AG10803 (cell line): ENCODE measurements around the gene CACNA1C.

Experiments
- DNase-seq: peaks from one replicate; pipeline ENCODE4 v3.0.0; 2010; ENCODE audit warnings: low read depth
- H3K4me3 ChIP-seq: 2 replicates; pipeline ENCODE4 v1.5.1; 2011; ENCODE audit warnings: mild to moderate bottlenecking, low read length, control low read depth
- CTCF ChIP-seq: conservative IDR thresholded peaks from 2 replicates; pipeline ENCODE4 v1.5.1; 2011; ENCODE audit warnings: mild to moderate bottlenecking, low read length, control low read depth, inconsistent platforms

The CACNA1C gene

GRCh38 chr12:2246358-2246757 lies 193.6 kb downstream of the CACNA1C start:
- H3K4me3 ChIP-seq: no peak overlapping the region
- DNase-seq: no peak
- no peak for TF ChIP-seq CTCF

- H3K4me3 ChIP-seq: no peak overlapping the region
- TF ChIP-seq CTCF: no peak
- no peak for DNase-seq
Measured at GRCh38 chr12:2247120-2247519, 194.3 kb downstream of the CACNA1C start.

GRCh38 chr12:2247596-2247995 lies 194.8 kb downstream of the CACNA1C start:
- no peak for DNase-seq
- no peak for TF ChIP-seq CTCF
- no peak overlapping the region for H3K4me3 ChIP-seq

- no peak overlapping the region for H3K4me3 ChIP-seq
- no peak for TF ChIP-seq CTCF
- peak; percentile 36 for DNase-seq
Measured at GRCh38 chr12:2248087-2248900, 195.5 kb downstream of the CACNA1C start.

- no peak overlapping the region for H3K4me3 ChIP-seq
- no peak for TF ChIP-seq CTCF
- DNase-seq: peak; percentile 73
Measured at GRCh38 chr12:2248901-2249381, 196.2 kb downstream of the CACNA1C start.

GRCh38 chr12:2250797-2251196 lies 198.0 kb downstream of the CACNA1C start:
- peak; percentile 78 for DNase-seq
- H3K4me3 ChIP-seq: no peak overlapping the region
- no peak for TF ChIP-seq CTCF

- peak; percentile 66 for DNase-seq
- no peak overlapping the region for H3K4me3 ChIP-seq
- no peak for TF ChIP-seq CTCF
Measured at GRCh38 chr12:2251526-2252209, 198.9 kb downstream of the CACNA1C start.
